Transverse colon (tissue), 4 donors: ENCODE data around the gene PLA2G4B. TPM values are rescaled to one million over a fixed set of nuclear protein-coding genes. Genes with fewer than 3 reads are reported as not detected.
A peak's percentile ranks its signal among the peaks of the same experiment; 100 is the strongest.

Experiments used
- DNase-seq: peaks from one replicate; pipeline ENCODE4 v3.0.0-alpha.2; 2019
- H3K27ac ChIP-seq, 4 donors: fragments of 200-600 bp; sonication (generic); 2 replicates each; pipeline ENCODE4 v1.5.1; 2016 to 2018; ENCODE audit warnings: inconsistent platforms in 4 of 4
- H3K27me3 ChIP-seq: fragments of 200-600 bp; sonication (generic); 2 replicates; pipeline ENCODE4 v1.5.1; 2017; ENCODE audit warnings: inconsistent platforms
- H3K36me3 ChIP-seq, 4 donors: fragments of 200-600 bp; sonication (generic); 2 replicates each; pipeline ENCODE4 v1.5.1; 2017 to 2019; ENCODE audit warnings: inconsistent platforms in 4 of 4
- H3K4me1 ChIP-seq, 4 donors: fragments of 200-600 bp; sonication (generic); 2 replicates each; pipeline ENCODE4 v1.5.1; 2017 to 2020; ENCODE audit warnings: inconsistent platforms in 4 of 4
- H3K4me3 ChIP-seq, 4 donors: fragments of 200-600 bp; sonication (generic); 1 replicate in 1 of 4; 2 replicates in 3 of 4; pipeline versions ENCODE4 v1.5.1 to v1.6.1; 2017 to 2019; ENCODE audit warnings: inconsistent platforms in 4 of 4
- H3K9me3 ChIP-seq, 2 donors: fragments of 200-600 bp; sonication (generic); 2 replicates each; pipeline ENCODE4 v1.5.1; 2017 to 2019; ENCODE audit warnings: inconsistent platforms in 2 of 2
- CTCF ChIP-seq, 5 experiments: fragments of 200-600 bp in 3 of 5; fragments of 450-650 bp in 2 of 5; sonication (generic) in 3 of 5; IDR thresholded peaks; 1 replicate in 2 of 5; 2 replicates in 3 of 5; pipeline ENCODE4 v1.5.1; 2016 to 2017; ENCODE audit warnings: antibody characterized with exemption in 5 of 5, inconsistent platforms in 3 of 5, mild to moderate bottlenecking in 2 of 5, moderate library complexity in 1 of 5
- EP300 ChIP-seq: sonication (generic); formaldehyde crosslinking; IDR thresholded peaks from one replicate; pipeline ENCODE4 v1.6.1; 2017; ENCODE audit warnings: antibody characterized with exemption, low read depth
- POLR2A ChIP-seq: fragments of 450-650 bp; IDR thresholded peaks from one replicate; pipeline ENCODE4 v1.6.1; 2016; ENCODE audit warnings: antibody characterized with exemption, mild to moderate bottlenecking, moderate library complexity
- POLR2AphosphoS5 ChIP-seq, 3 donors: sonication (generic); formaldehyde crosslinking; IDR thresholded peaks; one replicate each; pipeline ENCODE4 v1.6.1; 2016; ENCODE audit warnings: antibody characterized with exemption in 3 of 3
- WGBS, 2 donors: methylation state at CpG; one replicate each; pipeline ENCODE4 v1.1.5; 2018; ENCODE audit warnings: low coverage in 1 of 2; 5-methylcytosine and 5-hydroxymethylcytosine counted together
- in situ Hi-C, 4 donors: fragments of 200-750 bp; cut with MboI; loops; one replicate each; pipeline versions ENCODE4 v1.15.0 to v1.15.1; 2017; ENCODE audit warnings: low sequenced_read_pairs in 3 of 4, low pct_ligation_motif_present in 1 of 4, low pct_unique_long_range_greater_than_20kb in 1 of 4
- intact Hi-C: fragments of 100-400 bp; cut with DNase I; formaldehyde crosslinking; loops from one replicate; pipeline ENCODE4 v1.15.1; 2023; ENCODE audit warnings: low total_unique reads
- total RNA-seq, 4 donors: library from RNA; depleted of rRNA; stranded (reverse); fragments of >200 nt; gene quantifications; one replicate each; pipeline ENCODE4 v1.1.0, GENCODE V29; 2016

Gene PLA2G4B
- total RNA-seq, 4 donors from 2014 or later, result 1.6 to 5.2 (median 3.5) TPM; not detected in 1

- TF ChIP-seq CTCF (IDR thresholded peaks at IDR 0.05) (no peak), EP300 (no peak)
- no peaks in the 10 kb centered on the region for H3K9me3 ChIP-seq
- WGBS, 2 donors, result 89 to 96% methylated on average over 3 of the region's 3 CpGs
- H3K36me3 ChIP-seq, result no peaks in the 10 kb centered on the region
- H3K4me3 ChIP-seq, result no peak overlapping the region
- DNase-seq, result no peak
- H3K4me1 ChIP-seq, result peaks cover 0 to 17% (median 9%) of the 10 kb centered on the region in 4 donors
- H3K27ac ChIP-seq, result no peak overlapping the region
- H3K27me3 ChIP-seq, result no peaks in the 10 kb centered on the region
- intact Hi-C loops, result no loop called here
- in situ Hi-C loops, result loop anchor here in 2 of 4 donors (25.0 kb wide), 1 partner anchor 189 kb away; no protein-coding TSS in a partner anchor
These were observed 37.5 kb upstream of the PLA2G4B start for GRCh38 chr15:41801185-41801584.

- no peaks in the 10 kb centered on the region for H3K36me3 ChIP-seq
- TF ChIP-seq POLR2AphosphoS5 (IDR thresholded peaks at IDR 0.05), result no peak
- TF ChIP-seq EP300, result no peak
- no peak for DNase-seq
- intact Hi-C loops (no loop called here), in situ Hi-C loops (loop anchor here in 2 of 4 donors (25.0 kb wide), 1 partner anchor 190 kb away; no protein-coding TSS in a partner anchor)
- peaks cover 0 to 12% (median 8%) of the 10 kb centered on the region in 4 donors for H3K4me1 ChIP-seq
- no peaks in the 10 kb centered on the region for H3K27me3 ChIP-seq
- no peak overlapping the region for H3K27ac ChIP-seq
- WGBS, 2 donors, result 95 to 100% methylated on average over 2 to 3 of the region's 3 CpGs
- H3K4me3 ChIP-seq, result no peak overlapping the region
- H3K9me3 ChIP-seq, result no peaks in the 10 kb centered on the region
These were observed 36.7 kb upstream of the PLA2G4B start for GRCh38 chr15:41801850-41802455.

DNA sequence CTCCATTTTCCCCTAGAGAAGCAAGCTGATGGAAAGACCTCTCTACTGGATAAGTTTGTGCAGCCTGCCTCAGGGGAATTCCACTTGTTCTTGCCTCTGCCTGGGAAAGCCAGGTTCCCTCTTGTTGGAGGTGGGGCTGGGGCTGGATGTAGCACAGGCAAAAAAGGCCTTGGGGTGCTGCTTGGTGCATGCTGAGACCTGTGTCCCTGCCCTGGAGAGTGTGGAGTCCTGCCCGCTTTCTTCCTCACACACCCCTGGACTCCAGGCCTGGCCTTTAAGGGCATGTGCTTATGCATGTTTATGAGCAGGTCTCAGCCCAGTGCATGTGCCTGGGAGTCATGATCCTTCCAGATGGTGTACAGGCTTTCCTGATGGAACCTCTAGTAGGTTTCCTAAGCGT lies 34.3 kb upstream of the PLA2G4B start:
- intact Hi-C loops, result no loop called here
- H3K27me3 ChIP-seq, result no peaks in the 10 kb centered on the region
- no peak overlapping the region for H3K4me3 ChIP-seq
- H3K36me3 ChIP-seq, result no peaks in the 10 kb centered on the region
- DNase-seq, result no peak
- H3K4me1 ChIP-seq, result peaks cover 0 to 12% (median 8%) of the 10 kb centered on the region in 4 donors
- TF ChIP-seq CTCF (IDR thresholded peaks at IDR 0.05) (no peak), POLR2A (no peak)
- H3K27ac ChIP-seq, result peak overlapping the region in 1 of 4 donors; percentile 9
- 76% methylated on average over 2 of the region's 2 CpGs; no CpG with 5 or more reads in 1 of the 2 donors for WGBS, 2 donors
- no peaks in the 10 kb centered on the region for H3K9me3 ChIP-seq
- in situ Hi-C loops, result loop anchor here in 2 of 4 donors (25.0 kb wide), 1 partner anchor 192 kb away; no protein-coding TSS in a partner anchor

- no peak for TF ChIP-seq POLR2A
- TF ChIP-seq POLR2AphosphoS5 (IDR thresholded peaks at IDR 0.05), result no peak
- no peak for TF ChIP-seq EP300
- no peak for TF ChIP-seq CTCF (IDR thresholded peaks at IDR 0.05)
- Histone ChIP-seq H3K27ac (peak overlapping the region in 1 of 4 donors; percentile 9), H3K27me3 (no peaks in the 10 kb centered on the region), H3K9me3 (no peaks in the 10 kb centered on the region), H3K36me3 (no peaks in the 10 kb centered on the region), H3K4me3 (no peak overlapping the region), H3K4me1 (peaks cover 0 to 12% (median 8%) of the 10 kb centered on the region in 4 donors)
- intact Hi-C loops, result no loop called here
- WGBS, 2 donors, result 83% methylated on average over 8 of the region's 8 CpGs; no CpG with 5 or more reads in 1 of the 2 donors
- in situ Hi-C loops, result loop anchor here in 2 of 4 donors (25.0 kb wide), 1 partner anchor 193 kb away; no protein-coding TSS in a partner anchor
- no peak for DNase-seq
These were observed 33.6 kb upstream of the PLA2G4B start for GRCh38 chr15:41804916-41805666.
